Glomerular endothelial cell (primary cell): ENCODE results near the gene ST6GALNAC2. TPM values are rescaled to one million over a fixed set of nuclear protein-coding genes. Genes with fewer than 3 reads are reported as not detected.
"Not testable (repeated sequence)": the region's sequence is repeated elsewhere in the genome, so short reads cannot be mapped to it uniquely, and the experiment has no call there.

ENCODE experiments used
- DNase-seq: peaks from one replicate; pipeline ENCODE4 v3.0.0-alpha.2; 2011; ENCODE audit warnings: low read depth, low spot score; ENCODE audit errors: extremely low read depth
- total RNA-seq: library from RNA; depleted of rRNA; stranded (reverse); fragments of >200 nt; gene quantifications from 2 replicates; pipeline ENCODE4 v1.2.3, GENCODE V29; 2015

Gene ST6GALNAC2
- total RNA-seq, 1 donor from 2014 or later = 1.8 TPM

- no peak for DNase-seq
These were observed 43.1 kb downstream of the ST6GALNAC2 start for GRCh38 chr17:76542566-76542971.

DNA sequence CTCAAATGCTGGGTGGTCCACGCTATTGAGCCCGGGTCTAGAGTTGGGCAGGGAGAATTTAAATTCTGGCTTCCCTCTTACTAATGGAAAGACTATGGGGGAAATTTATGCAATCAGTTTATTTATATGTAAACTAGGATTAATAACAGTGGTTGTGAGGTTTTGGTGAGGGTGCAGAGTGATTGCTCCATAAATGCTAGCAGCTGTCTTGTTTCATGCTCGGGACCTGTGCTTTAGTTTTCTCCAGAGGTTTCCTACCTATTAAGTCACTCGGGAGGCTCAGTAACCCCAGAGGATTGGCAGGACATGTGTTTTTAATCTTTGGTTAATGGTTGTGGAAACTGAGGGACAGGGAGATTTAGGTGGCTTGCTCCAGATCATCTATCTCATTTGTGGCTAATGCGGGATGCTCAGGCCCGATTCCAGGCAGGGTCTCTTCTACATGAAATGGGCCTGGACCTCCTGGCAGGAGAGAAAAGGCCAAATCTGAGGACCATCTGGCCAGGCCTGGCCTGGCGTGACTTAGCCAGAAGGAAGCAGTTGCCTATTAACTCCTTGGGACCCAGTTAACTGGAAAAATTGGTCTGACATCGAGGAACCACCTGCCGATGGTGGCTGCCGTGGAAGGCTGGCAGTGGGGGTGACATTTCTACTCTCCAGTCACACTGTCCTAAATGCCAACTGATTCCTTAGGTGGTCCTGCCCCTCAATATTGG is 43.8 kb downstream of the ST6GALNAC2 start:
- DNase-seq = no peak

DNA sequence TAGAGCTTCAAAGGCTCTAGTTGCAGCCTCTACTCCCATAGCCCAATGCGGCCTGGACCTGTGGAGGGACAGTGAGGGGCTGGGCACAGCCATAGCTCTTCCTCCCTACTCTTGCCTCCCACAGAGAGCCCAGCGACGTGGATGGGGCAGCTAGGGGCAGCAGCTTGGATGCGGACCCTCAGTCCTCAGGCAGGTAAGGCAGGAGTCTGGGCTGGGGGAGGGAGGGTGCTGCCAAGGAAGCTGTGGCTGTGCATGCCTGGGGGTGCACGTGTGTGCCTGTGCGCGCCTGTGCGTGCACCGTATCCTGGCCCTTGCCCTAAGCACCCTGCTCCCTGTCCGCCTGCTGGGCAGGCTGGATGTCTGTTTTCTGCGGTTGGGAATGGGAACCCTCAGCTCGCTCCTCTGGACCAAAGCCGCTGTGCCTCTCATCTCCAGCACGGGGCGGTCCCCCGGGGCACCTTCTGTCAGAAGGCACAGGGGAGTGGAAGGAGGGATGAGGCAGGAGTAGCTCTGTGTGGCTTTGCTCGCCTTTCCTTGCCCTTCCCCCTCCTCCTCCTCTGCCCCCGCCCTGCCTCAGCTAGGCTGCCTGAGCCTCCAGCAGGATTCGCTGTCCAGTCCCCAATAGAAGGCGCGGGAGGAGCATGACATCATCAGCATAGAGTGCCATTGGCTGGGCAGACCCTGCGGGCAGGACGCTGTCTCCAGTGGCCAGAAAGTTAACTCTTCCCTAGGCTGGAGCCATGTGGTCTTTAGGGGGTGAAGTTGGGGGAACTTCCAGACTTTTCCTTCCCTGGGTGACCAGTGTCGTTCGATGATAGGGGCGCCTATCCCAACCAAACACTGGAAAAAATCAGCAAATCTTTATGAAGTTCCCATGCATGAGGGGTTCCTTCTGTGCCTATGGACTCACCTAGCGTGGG is 45.0 kb downstream of the ST6GALNAC2 start:
- no peak for DNase-seq

DNA sequence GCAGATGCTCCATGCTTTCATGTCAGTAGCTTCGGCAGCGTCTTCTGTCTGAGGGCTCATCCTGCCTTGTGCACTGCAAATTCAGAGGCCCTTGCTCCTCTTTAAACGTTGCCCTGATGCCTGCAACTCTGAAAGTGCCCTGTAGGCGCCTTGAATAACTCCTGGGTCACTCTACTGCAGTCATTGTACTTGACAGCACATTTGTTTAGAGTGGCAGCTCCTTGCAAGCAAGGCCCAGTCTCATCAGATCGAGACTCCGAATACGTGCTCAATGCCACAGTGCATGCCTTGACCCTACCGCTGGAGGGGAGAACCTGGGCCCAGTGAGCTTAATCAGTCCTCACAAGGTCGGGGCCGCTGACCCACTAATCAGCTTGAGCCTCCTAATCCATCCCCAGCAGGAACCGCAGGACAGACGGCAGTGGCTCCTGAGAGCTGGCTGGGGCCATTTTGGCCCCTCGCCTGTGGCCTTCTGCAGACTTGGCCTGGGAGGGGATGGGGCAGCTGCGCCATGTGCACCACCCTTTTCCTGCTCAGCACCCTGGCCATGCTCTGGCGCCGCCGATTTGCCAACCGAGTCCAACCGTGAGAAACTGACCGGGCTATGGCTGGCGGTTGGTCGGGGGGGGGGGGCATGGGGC is 45.9 kb downstream of the ST6GALNAC2 start, which contains the start of gene PRCD:
Gene PRCD (plus strand): TSS at position 414 of the 641 bp plus-strand sequence. CDS start 98 bp downstream, at position 512.
- no peak for DNase-seq

- DNase-seq = no peak
These were observed 46.6 kb downstream of the ST6GALNAC2 start for GRCh38 chr17:76538941-76539570.

- no peak for DNase-seq
These were observed 47.3 kb downstream of the ST6GALNAC2 start for GRCh38 chr17:76538281-76538931.

DNA sequence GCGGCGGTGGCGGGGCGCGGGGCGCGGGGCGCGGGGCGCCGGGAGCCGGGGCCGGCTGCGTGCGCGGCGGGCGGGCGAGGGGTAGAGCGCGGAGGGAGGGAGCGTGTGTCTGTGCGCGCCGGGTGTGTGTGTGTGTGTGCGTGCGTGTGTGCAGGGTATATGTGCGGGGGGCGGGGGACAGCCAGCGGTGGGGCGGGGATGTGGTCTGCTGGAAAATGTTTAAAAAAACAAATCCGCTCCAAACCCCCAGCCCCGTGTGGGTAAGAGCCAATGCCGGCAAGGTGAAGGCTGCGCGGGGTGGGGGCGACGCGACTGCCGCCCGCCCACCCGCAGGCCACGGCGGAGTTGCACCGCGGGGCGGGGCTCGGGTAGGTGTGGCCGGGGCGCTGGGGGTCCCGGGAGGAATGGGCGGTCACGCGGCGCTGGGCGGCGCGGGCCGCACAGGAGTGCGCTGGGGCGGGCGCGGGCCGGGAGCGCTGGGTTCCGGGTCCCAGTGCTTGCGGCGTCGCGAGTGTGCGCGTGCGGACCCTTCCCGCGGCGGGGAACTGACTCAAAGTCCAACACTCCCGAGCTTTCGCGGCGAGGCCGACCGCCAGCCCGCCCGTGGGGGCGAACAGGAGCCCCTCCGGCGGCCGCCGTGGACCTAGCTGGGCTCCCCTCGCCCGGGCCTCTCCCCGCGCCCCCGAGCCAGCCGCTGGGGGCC is 47.9 kb downstream of the ST6GALNAC2 start, which contains the start of gene CYGB:
Gene CYGB (minus strand): TSS at position 132 of the 703 bp plus-strand sequence. CDS start 167 bp downstream, outside the sequence.
- DNase-seq = no peak

GRCh38 chr17:76537288-76537577 is 48.4 kb downstream of the ST6GALNAC2 start:
- DNase-seq = no peak

DNA sequence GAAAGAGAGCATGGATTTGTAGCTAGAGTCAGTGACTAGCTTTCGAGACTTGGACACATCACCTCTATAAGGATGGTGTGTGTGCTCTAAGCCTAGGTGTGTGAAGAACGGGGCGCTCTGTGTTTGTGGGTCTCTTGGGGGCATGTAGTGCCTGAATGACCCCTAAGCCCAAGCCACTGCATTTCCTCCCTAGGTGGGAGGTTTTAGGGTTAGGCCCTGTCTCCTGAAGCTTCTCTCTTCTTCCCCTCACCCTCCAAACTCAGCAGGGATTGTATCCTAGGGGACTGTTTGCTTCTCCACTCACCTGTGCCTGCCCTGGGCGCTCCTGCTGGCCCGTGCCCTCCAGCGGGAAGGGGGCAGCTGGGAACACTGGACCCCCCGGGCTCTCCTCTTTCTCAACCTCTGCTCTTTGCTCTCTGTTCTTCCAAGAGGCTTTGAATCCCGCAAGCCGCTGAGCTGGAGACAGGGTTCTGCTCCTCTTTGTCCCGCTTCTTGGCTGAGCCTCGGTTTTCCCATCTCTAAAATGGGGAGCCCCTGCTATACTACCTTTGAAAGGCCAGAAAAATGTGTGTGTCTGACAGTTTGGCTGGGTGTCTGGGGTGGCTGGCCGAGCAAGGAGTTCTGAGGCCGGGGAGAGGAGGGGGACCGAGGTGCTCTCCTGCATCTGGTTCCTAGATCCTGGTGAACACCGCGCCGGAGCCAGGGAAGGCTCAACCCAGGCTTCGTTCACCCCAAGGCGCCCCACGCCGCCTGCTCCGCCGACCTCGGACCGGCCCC is 49.0 kb downstream of the ST6GALNAC2 start:
- no peak for DNase-seq

GRCh38 chr17:76535788-76536510 is 49.7 kb downstream of the ST6GALNAC2 start:
- no peak for DNase-seq

DNA sequence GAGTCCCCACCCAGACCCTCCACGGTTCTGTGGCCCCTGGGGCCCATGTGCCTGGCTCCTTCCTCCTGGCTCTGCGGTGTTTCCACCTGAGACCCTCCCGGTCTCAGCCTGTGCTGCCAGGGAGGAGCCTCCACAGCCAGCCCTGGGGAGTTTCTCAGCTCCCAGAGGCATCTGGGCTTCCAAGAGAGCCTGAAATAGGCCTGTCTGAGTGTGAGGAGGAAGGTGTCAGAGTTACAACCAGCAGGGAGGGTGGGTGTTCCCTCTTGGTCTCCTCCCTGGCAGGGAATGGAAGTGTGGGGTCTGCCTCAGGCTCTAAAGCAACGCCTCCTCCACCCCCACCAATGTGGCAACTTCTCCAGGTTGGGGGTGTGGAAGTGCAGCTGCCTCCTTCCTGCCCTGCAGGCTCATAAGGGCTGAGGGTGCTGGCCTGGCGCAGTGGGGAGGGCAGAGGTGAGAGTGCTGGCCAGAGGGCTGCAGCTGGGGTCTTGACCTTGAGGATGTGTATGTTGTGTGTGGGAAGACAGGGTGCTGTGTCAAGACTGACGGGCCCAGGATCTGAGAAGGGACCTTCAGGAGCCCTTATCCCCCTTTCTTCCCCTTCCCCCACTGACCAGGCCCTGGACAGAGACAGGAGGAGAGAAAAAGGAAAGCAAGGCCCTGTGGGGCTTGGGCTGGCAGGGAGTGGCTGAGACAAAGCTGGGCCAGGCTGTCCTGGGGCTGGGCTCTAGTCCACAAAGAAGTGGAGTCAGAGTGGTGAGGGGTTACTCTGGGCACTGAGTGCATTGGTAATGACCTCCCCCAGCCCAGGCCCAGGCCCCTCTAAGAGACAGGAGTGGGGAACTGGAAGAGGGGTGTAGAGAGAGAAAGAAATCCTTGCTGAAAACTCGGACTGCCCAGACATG is 50.6 kb downstream of the ST6GALNAC2 start:
- DNase-seq = no peak

DNA sequence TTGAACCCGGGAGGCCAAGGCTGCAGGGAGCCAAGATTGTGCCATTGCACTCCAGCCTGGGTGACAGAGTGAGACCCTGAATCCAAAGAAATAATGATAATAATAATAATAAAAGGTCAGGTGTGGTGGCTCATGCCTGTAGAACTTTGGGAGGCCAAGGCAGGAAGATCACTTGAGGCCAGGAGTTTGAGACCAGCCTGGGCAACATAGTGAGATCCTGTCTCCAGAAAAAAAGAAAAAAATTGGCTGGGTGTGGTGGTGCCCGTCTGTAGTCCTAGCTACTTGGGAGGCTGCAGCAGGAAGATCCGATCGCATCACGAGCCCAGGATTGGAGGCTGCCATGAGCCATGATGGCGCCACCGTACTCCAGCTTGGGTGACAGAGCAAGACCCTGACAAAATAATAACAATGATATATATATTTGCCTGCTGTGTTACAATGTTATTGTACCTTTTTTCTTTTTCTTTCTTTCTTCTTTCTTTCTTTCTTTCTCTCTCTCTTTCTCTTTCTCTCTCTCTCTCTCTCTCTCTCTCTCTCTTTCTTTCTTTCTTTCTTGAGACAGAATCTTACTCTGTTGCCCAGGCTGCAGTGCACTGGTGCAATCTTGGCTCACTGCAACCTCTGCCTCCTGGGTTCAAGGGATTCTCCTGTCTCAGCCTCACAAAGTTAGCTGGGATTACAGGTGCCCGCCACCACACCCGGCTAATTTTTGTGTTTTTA is 51.9 kb downstream of the ST6GALNAC2 start:
- DNase-seq = not testable (repeated sequence)

GRCh38 chr17:76532072-76532651 is 53.5 kb downstream of the ST6GALNAC2 start:
- DNase-seq = no peak

- no peak for DNase-seq
These were observed 54.1 kb downstream of the ST6GALNAC2 start for GRCh38 chr17:76531486-76532038.

DNA sequence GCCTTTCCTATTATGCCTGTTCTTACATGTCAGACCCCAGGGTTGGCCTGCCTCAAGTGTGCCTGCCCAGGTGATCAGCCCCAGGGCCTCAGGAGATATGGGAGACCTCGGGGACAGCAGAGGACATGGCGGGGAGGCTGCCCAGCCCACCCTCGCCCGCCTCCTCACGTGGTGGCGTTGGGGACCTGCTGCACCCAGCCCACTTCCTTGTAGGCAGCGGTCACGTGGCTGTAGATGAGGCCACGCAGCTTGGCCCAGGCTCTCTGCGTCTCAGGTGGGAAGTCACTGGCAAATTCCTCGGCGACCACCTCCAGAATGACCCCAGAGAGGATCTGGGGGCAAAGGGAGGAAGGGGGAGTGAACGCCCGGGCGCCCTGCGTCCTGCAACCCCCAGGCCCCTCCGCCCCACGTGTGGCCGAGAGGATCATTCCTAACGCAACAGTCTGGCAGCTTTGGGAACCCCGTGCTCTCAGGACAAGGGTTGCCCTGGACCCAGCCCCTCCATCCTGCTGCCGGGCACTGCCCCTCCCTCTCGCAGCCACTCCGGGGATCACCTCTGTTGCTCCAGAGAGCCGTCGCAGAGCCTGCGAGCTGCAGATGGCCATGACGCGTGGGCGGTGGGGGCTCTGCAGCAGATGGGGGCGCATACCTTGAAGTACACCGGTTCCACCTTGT is 54.7 kb downstream of the ST6GALNAC2 start:
- no peak for DNase-seq
